ENCODE results near the gene TMEM250. TPM values are rescaled to one million over a fixed set of nuclear protein-coding genes. Genes with fewer than 3 reads are reported as not detected.

TMEM250 gene
- total and polyA plus RNA-seq, 9 of the 15 experiments (the other 6 are each of a cell fraction or from before 2014, with no cell fraction given): 0.32 to 44.6 (median 12.2) TPM

DNA sequence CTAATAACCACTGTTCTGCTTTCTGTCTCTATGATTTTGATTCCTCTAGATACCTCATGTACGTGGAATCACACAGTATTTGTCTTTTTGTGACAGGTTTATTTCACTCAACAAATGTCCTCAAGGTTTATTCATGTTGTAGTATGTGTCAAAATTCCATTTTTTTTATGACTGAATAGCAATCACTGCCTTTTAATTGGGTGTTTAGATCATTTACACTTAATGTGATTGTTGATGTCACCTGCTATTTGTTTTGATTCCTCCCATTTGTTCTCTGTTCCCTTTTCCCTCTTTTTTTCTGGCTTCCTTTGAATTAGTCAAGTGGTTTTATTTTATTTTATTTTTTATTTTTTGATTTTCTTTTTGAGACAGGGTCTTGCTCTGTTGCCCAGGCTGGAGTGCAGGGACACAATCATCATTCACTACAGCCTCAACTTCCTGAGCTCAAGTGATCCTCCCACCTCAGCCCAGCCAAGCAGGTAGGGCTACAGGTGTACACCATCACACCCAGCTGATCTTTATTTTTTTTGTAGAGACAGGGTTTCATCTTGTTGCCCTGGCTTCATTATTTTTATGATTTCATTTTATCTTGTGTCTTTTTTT is 44.7 kb upstream of the TMEM250 start:
- intact Hi-C loops (cut with micrococcal nuclease) (no loop called here), in situ Hi-C loops (cut with MboI) (no loop called here)
- Histone ChIP-seq H3K79me2 (ENCODE audit: control insufficient read depth, insufficient read depth, low read length) (no peaks in the 10 kb centered on the region), H3K9me3 (replicated peaks; ENCODE audit: control insufficient read depth, insufficient read depth, low read depth, low read length) (peaks cover 7% of the 10 kb centered on the region), H3K27me3 (ENCODE audit: control insufficient read depth in 2 of 2, insufficient read depth in 2 of 2, low read length in 2 of 2) (peaks cover 31 to 63% of the 10 kb centered on the region in 2 experiments; a peak in 4 of 5 replicates), H3K4me3 (no peak overlapping the region), H3K9ac (ENCODE audit: insufficient read depth in 1 of 2, low read depth in 2 of 2, low read length in 2 of 2) (no peak overlapping the region), H3K4me2 (ENCODE audit: insufficient read depth, low read length) (no peak overlapping the region), H3K36me3 (ENCODE audit: control insufficient read depth, insufficient read depth, low read length) (no peaks in the 10 kb centered on the region), H3K27ac (ENCODE audit: extremely low read depth, low read depth, low read length) (no peak overlapping the region), H4K20me1 (replicated peaks; ENCODE audit: control insufficient read depth, insufficient read depth, low read length) (peaks cover 3% of the 10 kb centered on the region; the same call in 1 of the 2 replicates), H3K4me1 (replicated peaks in 1 of 2; ENCODE audit: control insufficient read depth in 2 of 2, insufficient read depth in 2 of 2, low read length in 2 of 2) (peaks cover 0 to 10% of the 10 kb centered on the region in 2 experiments; a peak in 2 of 5 replicates), H2AFZ (ENCODE audit: low read depth, low read length) (no peak overlapping the region), H3K9me1 (ENCODE audit: control insufficient read depth, insufficient read depth, low read length) (no peaks in the 10 kb centered on the region)
- BruUV-seq (replicated peaks): no TSS peak
- POLR2A ChIA-PET: interaction anchor here (0.6 kb wide), 1 partner anchor 115 kb away, joined by 4 read pairs; no protein-coding TSS in a partner anchor
- TF ChIP-seq YBX1 (IDR thresholded peaks at IDR 0.05) (no peak), ZNF354B (CRISPR knock-in tag; IDR thresholded peaks at IDR 0.05) (peak; percentile 91), BACH1 (tag; IDR thresholded peaks at IDR 0.05) (no peak), ZNF507 (tag; conservative IDR thresholded peaks at IDR 0.05) (peak; percentile 100), RBM25 (IDR thresholded peaks at IDR 0.05; ENCODE audit: low read depth, low read length, severe bottlenecking) (peak; percentile 49), ZNF121 (CRISPR knock-in tag; conservative IDR thresholded peaks at IDR 0.05) (peak; percentile 50; the same call in 1 of the 2 replicates)
- ATAC-seq (no peak), DNase-seq (ENCODE audit: extremely low read depth in 1 of 4, low spot score in 3 of 4) (no peak), FAIRE-seq (no peak)
- WGBS (ENCODE audit: insufficient coverage, low coverage, missing lambda C conversion rate): 0% methylated on average over 1 of the region's 1 CpG
- CTCF ChIA-PET (ENCODE audit: low intra/inter-chr PET ratio): no interaction called here
